SU-DHL-6 (cell line): ENCODE measurements around the gene NTF4.

Experiments used
- EZH2phosphoT487 ChIP-seq: fragments of 200-600 bp; sonication (generic), shearing (Covaris generic); conservative IDR thresholded peaks from 2 replicates; pipeline ENCODE4 v1.6.1; 2018; ENCODE audit warnings: mild to moderate bottlenecking, antibody characterized with exemption, low read length, moderate library complexity, mixed read lengths
- TF ChIP-seq, protein P1 (sequence below): fragments of 200-600 bp; sonication (generic); IDR thresholded peaks from one replicate; pipeline ENCODE4 v1.5.1; 2017; ENCODE audit warnings: antibody characterized with exemption, mild to moderate bottlenecking, low read length, moderate library complexity; ENCODE audit not compliant: insufficient read depth, poor library complexity, severe bottlenecking

DNA sequence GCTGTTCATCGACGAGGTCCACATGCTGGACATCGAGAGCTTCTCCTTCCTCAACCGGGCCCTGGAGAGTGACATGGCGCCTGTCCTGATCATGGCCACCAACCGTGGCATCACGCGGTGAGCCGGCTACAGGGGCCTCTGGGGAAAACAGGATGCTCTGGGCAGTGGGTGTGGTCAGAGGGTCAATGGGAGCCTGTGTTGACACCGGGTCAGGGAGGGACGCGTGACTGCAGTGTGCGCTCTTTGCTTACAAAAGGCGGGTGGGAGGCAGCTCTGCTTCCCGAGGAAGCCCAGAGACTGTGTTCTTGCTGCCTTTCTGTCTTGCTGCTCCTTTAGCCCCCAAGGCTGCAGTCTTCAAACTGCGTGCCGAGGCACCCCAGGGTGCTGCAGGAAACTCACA is 53.4 kb downstream of the NTF4 start:
- TF ChIP-seq, protein P1, sequence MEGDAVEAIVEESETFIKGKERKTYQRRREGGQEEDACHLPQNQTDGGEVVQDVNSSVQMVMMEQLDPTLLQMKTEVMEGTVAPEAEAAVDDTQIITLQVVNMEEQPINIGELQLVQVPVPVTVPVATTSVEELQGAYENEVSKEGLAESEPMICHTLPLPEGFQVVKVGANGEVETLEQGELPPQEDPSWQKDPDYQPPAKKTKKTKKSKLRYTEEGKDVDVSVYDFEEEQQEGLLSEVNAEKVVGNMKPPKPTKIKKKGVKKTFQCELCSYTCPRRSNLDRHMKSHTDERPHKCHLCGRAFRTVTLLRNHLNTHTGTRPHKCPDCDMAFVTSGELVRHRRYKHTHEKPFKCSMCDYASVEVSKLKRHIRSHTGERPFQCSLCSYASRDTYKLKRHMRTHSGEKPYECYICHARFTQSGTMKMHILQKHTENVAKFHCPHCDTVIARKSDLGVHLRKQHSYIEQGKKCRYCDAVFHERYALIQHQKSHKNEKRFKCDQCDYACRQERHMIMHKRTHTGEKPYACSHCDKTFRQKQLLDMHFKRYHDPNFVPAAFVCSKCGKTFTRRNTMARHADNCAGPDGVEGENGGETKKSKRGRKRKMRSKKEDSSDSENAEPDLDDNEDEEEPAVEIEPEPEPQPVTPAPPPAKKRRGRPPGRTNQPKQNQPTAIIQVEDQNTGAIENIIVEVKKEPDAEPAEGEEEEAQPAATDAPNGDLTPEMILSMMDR = no peak
- TF ChIP-seq EZH2phosphoT487 = no peak
